Measurements from ENCODE around the gene CNNM4. TPM values are rescaled to one million over a fixed set of nuclear protein-coding genes. Genes with fewer than 3 reads are reported as not detected.

The CNNM4 gene
- 7.4 to 11.4 TPM (median 10.4 TPM) in 5 replicates for total RNA-seq (2022; extraction: Qiagen RNA extraction)

GRCh38 chr2:96760036-96760985 is at the start of gene CNNM4:
Gene CNNM4 (plus strand): TSS chr2:96760902. CDS start chr2:96761000, 98 bp downstream.

GRCh38 chr2:96739633-96740428 is 20.9 kb upstream of the CNNM4 start, which contains the start of gene LMAN2L:
Gene LMAN2L (minus strand): TSS chr2:96740064. CDS start chr2:96740040, 24 bp downstream.

GRCh38 chr2:96816127-96816835 is 55.6 kb downstream of the CNNM4 start, which contains the start of gene CNNM3:
Gene CNNM3 (plus strand): TSS chr2:96816268. CDS start chr2:96816278, 10 bp downstream.

GRCh38 chr2:96843538-96844268 is 83.0 kb downstream of the CNNM4 start, which contains the start of gene ANKRD23:
Gene ANKRD23 (minus strand): TSS chr2:96844021. CDS start chr2:96843992, 29 bp downstream.

GRCh38 chr2:96857667-96858372 is 97.1 kb downstream of the CNNM4 start, which contains the start of gene ANKRD39:
Gene ANKRD39 (minus strand): TSS chr2:96858016. CDS start chr2:96857987, 29 bp downstream.

Other genes starting within 250 kb of the CNNM4 start
- 2.7 to 4.2 TPM (median 3.7 TPM) in 5 replicates for gene ARID5A, start 224.2 kb upstream of the CNNM4 start, total RNA-seq (2022; extraction: Qiagen RNA extraction)
- gene KANSL3, start 122.6 kb upstream of the CNNM4 start, total RNA-seq (2022; extraction: Qiagen RNA extraction) = 18.2 to 24.8 TPM (median 22.0 TPM) in 5 replicates
- 0.02 TPM in 1 of 5 replicates, not detected in the others for gene FER1L5, start 118.1 kb upstream of the CNNM4 start, total RNA-seq (2022; extraction: Qiagen RNA extraction)
- 18.8 to 20.4 TPM (median 19.6 TPM) in 5 replicates for gene LMAN2L, start 20.8 kb upstream of the CNNM4 start, total RNA-seq (2022; extraction: Qiagen RNA extraction)
- 7.2 to 11.5 TPM (median 10.7 TPM) in 5 replicates for gene CNNM3, start 55.4 kb downstream of the CNNM4 start, total RNA-seq (2022; extraction: Qiagen RNA extraction)
- 0.46 to 2.5 TPM (median 1.5 TPM) in 5 replicates for gene ANKRD23, start 83.1 kb downstream of the CNNM4 start, total RNA-seq (2022; extraction: Qiagen RNA extraction)
- gene ANKRD39, start 97.1 kb downstream of the CNNM4 start, total RNA-seq (2022; extraction: Qiagen RNA extraction) = 16.8 to 20.6 TPM (median 18.5 TPM) in 5 replicates
- gene SEMA4C, start 109.2 kb downstream of the CNNM4 start, total RNA-seq (2022; extraction: Qiagen RNA extraction) = 15.0 to 20.6 TPM (median 18.2 TPM) in 5 replicates
- gene FAM178B, start 225.7 kb downstream of the CNNM4 start, total RNA-seq (2022; extraction: Qiagen RNA extraction) = not detected in 5 replicates

All from A549 treated with dexamethasone at 1 μM for 4 hours (cell line).